ENCODE results near the gene IL36G. TPM values are rescaled to one million over a fixed set of nuclear protein-coding genes. Genes with fewer than 3 reads are reported as not detected.

IL36G gene
- total RNA-seq, 1 donor from 2014 or later = not detected

GRCh38 chr2:112940859-112941625 lies 36.8 kb upstream of the IL36G start:
- Histone ChIP-seq H3K9me3 (peaks cover 0 to 7% of the 10 kb centered on the region in 2 donors), H3K4me1 (no peaks in the 10 kb centered on the region), H3K27ac (no peak overlapping the region), H3K36me3 (no peaks in the 10 kb centered on the region), H3K4me3 (no peak overlapping the region), H3K27me3 (no peaks in the 10 kb centered on the region)
- intact Hi-C loops (cut with DNase I) = no loop called here
- TF ChIP-seq, protein P1, sequence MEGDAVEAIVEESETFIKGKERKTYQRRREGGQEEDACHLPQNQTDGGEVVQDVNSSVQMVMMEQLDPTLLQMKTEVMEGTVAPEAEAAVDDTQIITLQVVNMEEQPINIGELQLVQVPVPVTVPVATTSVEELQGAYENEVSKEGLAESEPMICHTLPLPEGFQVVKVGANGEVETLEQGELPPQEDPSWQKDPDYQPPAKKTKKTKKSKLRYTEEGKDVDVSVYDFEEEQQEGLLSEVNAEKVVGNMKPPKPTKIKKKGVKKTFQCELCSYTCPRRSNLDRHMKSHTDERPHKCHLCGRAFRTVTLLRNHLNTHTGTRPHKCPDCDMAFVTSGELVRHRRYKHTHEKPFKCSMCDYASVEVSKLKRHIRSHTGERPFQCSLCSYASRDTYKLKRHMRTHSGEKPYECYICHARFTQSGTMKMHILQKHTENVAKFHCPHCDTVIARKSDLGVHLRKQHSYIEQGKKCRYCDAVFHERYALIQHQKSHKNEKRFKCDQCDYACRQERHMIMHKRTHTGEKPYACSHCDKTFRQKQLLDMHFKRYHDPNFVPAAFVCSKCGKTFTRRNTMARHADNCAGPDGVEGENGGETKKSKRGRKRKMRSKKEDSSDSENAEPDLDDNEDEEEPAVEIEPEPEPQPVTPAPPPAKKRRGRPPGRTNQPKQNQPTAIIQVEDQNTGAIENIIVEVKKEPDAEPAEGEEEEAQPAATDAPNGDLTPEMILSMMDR (IDR thresholded peaks at IDR 0.05) = no peak
- no peak for DNase-seq (ENCODE audit: low spot score in 2 of 2)

DNA sequence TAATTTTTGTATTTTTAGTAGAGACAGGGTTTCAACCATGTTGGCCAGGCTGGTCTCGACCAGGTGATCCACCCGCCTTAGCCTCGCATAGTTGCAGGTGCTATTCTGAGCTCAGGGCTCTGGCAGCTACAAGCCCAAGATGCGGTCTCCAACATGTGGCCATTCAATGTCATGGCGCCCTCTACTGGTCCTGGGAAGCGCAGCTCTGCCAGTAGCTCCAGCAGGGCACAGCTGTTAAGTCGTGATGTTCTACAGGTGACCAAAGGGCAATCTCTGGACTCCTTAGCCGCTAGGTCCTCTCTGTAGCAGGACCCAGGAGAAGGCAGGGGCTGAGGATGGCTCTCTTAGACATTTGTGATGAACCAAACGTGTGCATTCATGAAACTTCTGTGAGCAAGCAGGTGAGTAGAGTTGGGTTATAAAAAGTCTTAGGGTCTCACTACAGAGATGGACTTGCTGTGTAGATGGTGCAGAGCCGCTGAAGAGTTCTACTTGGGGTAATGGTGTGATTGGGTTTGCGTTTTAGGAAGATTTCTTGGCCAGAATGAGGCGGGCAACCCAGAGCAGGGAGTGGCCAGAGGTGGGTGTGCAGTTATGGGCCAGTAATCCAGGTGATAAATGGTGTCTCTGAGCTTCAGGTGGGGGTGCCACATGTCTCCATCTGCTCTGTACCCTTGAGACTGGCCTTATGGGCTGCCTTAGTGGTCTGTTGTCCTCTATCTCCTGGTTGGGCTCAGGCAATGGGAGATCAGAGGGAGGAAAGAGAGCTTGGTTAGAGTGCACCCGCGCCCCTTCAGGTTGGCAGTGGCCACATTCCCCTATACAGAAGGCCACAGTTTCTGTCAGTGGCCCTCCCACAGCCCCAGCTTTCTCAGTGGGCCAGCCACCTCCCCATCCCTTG lies 35.8 kb upstream of the IL36G start:
- Histone ChIP-seq H3K27ac (no peak overlapping the region), H3K36me3 (no peaks in the 10 kb centered on the region), H3K9me3 (peaks cover 0 to 7% of the 10 kb centered on the region in 2 donors), H3K4me1 (no peaks in the 10 kb centered on the region), H3K27me3 (no peaks in the 10 kb centered on the region), H3K4me3 (no peak overlapping the region)
- intact Hi-C loops (cut with DNase I) = no loop called here
- DNase-seq (ENCODE audit: low spot score in 2 of 2) = peak in 1 of 2 donors; percentile 69
- TF ChIP-seq, protein P1 (IDR thresholded peaks at IDR 0.05) = peak in 2 of 3 experiments; percentile 18 to 36

DNA sequence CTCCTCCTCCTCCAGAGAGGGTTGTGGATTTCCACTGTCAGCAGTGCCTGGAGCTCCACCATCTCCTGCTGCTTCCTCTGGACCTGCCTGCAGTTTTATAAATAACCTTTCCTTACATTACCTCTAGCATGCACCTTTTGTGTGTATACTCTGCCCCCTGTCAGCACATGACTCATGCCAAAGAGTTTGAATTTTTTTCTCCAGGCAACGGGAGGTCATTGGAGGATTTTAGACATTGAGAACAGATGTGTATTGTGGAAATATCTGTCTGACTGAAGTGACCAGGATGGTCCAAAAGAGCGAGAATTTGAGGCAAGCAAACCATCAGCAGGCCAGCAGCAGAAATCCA lies 35.2 kb upstream of the IL36G start:
- intact Hi-C loops (cut with DNase I) = no loop called here
- no peak for DNase-seq (ENCODE audit: low spot score in 2 of 2)

GRCh38 chr2:112944971-112945370 lies 32.8 kb upstream of the IL36G start:
- DNase-seq (ENCODE audit: low spot score in 2 of 2) = no peak
- peaks cover 0 to 7% of the 10 kb centered on the region in 2 donors for H3K9me3 ChIP-seq
- H3K27ac ChIP-seq = no peak overlapping the region
- no peaks in the 10 kb centered on the region for H3K4me1 ChIP-seq
- intact Hi-C loops (cut with DNase I) = no loop called here
- H3K4me3 ChIP-seq = no peak overlapping the region
- no peaks in the 10 kb centered on the region for H3K36me3 ChIP-seq
- TF ChIP-seq, protein P1 (IDR thresholded peaks at IDR 0.05) = no peak
- no peaks in the 10 kb centered on the region for H3K27me3 ChIP-seq

More for the DNA sequence above, 35.2 kb upstream of the IL36G start:
- no peak overlapping the region for H3K4me3 ChIP-seq
- H3K27ac ChIP-seq = no peak overlapping the region
- TF ChIP-seq, protein P1 (IDR thresholded peaks at IDR 0.05) = no peak
- H3K27me3 ChIP-seq = no peaks in the 10 kb centered on the region
- no peaks in the 10 kb centered on the region for H3K4me1 ChIP-seq
- no peaks in the 10 kb centered on the region for H3K36me3 ChIP-seq
- H3K9me3 ChIP-seq = peaks cover 0 to 7% of the 10 kb centered on the region in 2 donors

DNA sequence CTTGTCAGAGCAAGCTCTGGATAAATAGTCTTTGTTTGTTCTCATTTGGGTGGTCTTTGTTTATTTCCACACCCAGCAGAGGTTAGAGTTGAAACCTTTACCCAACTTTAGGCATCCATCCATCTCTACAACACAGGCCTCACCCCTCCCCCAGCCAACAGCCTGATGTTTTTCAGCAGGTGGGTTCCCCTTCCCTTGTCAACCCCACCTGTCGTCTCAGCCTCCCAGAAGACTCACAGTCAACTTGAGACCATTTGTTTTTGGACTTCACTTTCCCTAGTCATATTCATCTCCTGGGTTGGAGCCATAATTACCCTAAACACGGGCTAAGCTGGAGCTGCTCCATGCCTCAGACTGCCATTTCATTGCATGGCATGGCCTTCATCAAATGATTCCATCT lies 31.7 kb upstream of the IL36G start:
- Histone ChIP-seq H3K4me1 (no peaks in the 10 kb centered on the region), H3K9me3 (peaks cover 0 to 7% of the 10 kb centered on the region in 2 donors), H3K27ac (no peak overlapping the region), H3K36me3 (no peaks in the 10 kb centered on the region), H3K4me3 (no peak overlapping the region), H3K27me3 (no peaks in the 10 kb centered on the region)
- intact Hi-C loops (cut with DNase I) = no loop called here
- DNase-seq (ENCODE audit: low spot score in 2 of 2) = no peak
- TF ChIP-seq, protein P1 (IDR thresholded peaks at IDR 0.05) = no peak

All from ascending aorta (tissue), 2 donors.